DND-41 (cell line): ENCODE results near the gene C22orf42.

Experiments
- CTCF ChIP-seq: IDR thresholded peaks from 2 replicates; pipeline ENCODE4 v1.5.1; 2012; ENCODE audit warnings: borderline replicate concordance, low read length, moderate library complexity, mild to moderate bottlenecking; ENCODE audit not compliant: poor library complexity, severe bottlenecking; ENCODE audit errors: extremely low read depth
- EZH2 ChIP-seq: IDR thresholded peaks from 3 replicates; pipeline ENCODE4 v1.6.1; 2012; ENCODE audit warnings: borderline replicate concordance, low read depth, mild to moderate bottlenecking, moderate library complexity, low read length, inconsistent platforms; ENCODE audit not compliant: severe bottlenecking

- TF ChIP-seq CTCF (no peak), EZH2 (no peak)
Measured at GRCh38 chr22:32183625-32184024, 24.5 kb upstream of the C22orf42 start.
